Measurements from ENCODE around the gene NFYC. TPM values are rescaled to one million over a fixed set of nuclear protein-coding genes. Genes with fewer than 3 reads are reported as not detected.

NFYC gene
- total RNA-seq, 1 donor from 2014 or later, result 51.1 TPM

- H3K27me3 ChIP-seq (ENCODE audit: insufficient read depth, low read length), result no peaks in the 10 kb centered on the region
- H3K4me2 ChIP-seq (ENCODE audit: low read length), result no peak overlapping the region
- TF ChIP-seq EZH2 (IDR thresholded peaks at IDR 0.05; ENCODE audit: insufficient read depth, low read length) (no peak), CTCF (IDR thresholded peaks at IDR 0.05; ENCODE audit: insufficient read depth, low read depth, low read length) (no peak)
- Mint-ChIP-seq H3K4me3 (ENCODE audit: unreplicated experiment) (no peak overlapping the region), H3K27me3 (ENCODE audit: low read depth, unreplicated experiment) (no peaks in the 10 kb centered on the region), H3K36me3 (ENCODE audit: low read depth, unreplicated experiment) (peaks cover 35% of the 10 kb centered on the region), H3K4me1 (ENCODE audit: low read depth, unreplicated experiment) (peaks cover 12% of the 10 kb centered on the region), H3K9me3 (ENCODE audit: unreplicated experiment) (no peaks in the 10 kb centered on the region), H3K27ac (ENCODE audit: unreplicated experiment) (no peak overlapping the region)
- H3K4me1 ChIP-seq (ENCODE audit: insufficient read depth, low read length), result no peaks in the 10 kb centered on the region
- H4K20me1 ChIP-seq (ENCODE audit: insufficient read depth, low read length), result peaks cover 6% of the 10 kb centered on the region
- DNase-seq (ENCODE audit: low read depth), result no peak
- no peaks in the 10 kb centered on the region for H3K9me3 ChIP-seq (ENCODE audit: insufficient read depth, low read depth, low read length)
- H3K36me3 ChIP-seq (ENCODE audit: insufficient read depth, low read length), result peaks cover 32% of the 10 kb centered on the region
- H3K79me2 ChIP-seq (ENCODE audit: insufficient read depth, low read length), result no peaks in the 10 kb centered on the region
- no peak overlapping the region for H3K4me3 ChIP-seq (ENCODE audit: insufficient read depth, low read depth, low read length)
- H3K27ac ChIP-seq (ENCODE audit: low read depth, low read length), result no peak overlapping the region
- H3K9ac ChIP-seq (ENCODE audit: low read length), result no peak overlapping the region
- H2AFZ ChIP-seq (ENCODE audit: low read depth, low read length), result no peak overlapping the region
- FAIRE-seq, result no peak
Measured at GRCh38 chr1:40770296-40771070, 79.0 kb downstream of the NFYC start.

- FAIRE-seq (no peak), DNase-seq (ENCODE audit: low read depth) (no peak)
- TF ChIP-seq EZH2 (IDR thresholded peaks at IDR 0.05; ENCODE audit: insufficient read depth, low read length) (no peak), CTCF (IDR thresholded peaks at IDR 0.05; ENCODE audit: insufficient read depth, low read depth, low read length) (no peak)
- Histone ChIP-seq H3K9me3 (ENCODE audit: insufficient read depth, low read depth, low read length) (no peaks in the 10 kb centered on the region), H3K4me1 (ENCODE audit: insufficient read depth, low read length) (no peaks in the 10 kb centered on the region), H3K4me3 (ENCODE audit: insufficient read depth, low read depth, low read length) (no peak overlapping the region), H3K27ac (ENCODE audit: low read depth, low read length) (no peak overlapping the region), H3K27me3 (ENCODE audit: insufficient read depth, low read length) (no peaks in the 10 kb centered on the region), H2AFZ (ENCODE audit: low read depth, low read length) (no peak overlapping the region), H3K36me3 (ENCODE audit: insufficient read depth, low read length) (peaks cover 25% of the 10 kb centered on the region), H3K4me2 (ENCODE audit: low read length) (no peak overlapping the region), H4K20me1 (ENCODE audit: insufficient read depth, low read length) (no peaks in the 10 kb centered on the region), H3K9ac (ENCODE audit: low read length) (no peak overlapping the region), H3K79me2 (ENCODE audit: insufficient read depth, low read length) (no peaks in the 10 kb centered on the region)
- Mint-ChIP-seq H3K27me3 (ENCODE audit: low read depth, unreplicated experiment) (no peaks in the 10 kb centered on the region), H3K4me1 (ENCODE audit: low read depth, unreplicated experiment) (peaks cover 8% of the 10 kb centered on the region), H3K9me3 (ENCODE audit: unreplicated experiment) (peaks cover 2% of the 10 kb centered on the region), H3K36me3 (ENCODE audit: low read depth, unreplicated experiment) (peaks cover 38% of the 10 kb centered on the region), H3K4me3 (ENCODE audit: unreplicated experiment) (no peak overlapping the region), H3K27ac (ENCODE audit: unreplicated experiment) (no peak overlapping the region)
Measured at GRCh38 chr1:40772146-40772955, 80.8 kb downstream of the NFYC start.

Data from astrocyte (in vitro differentiated cells and primary cell).